HAP-1 (cell line): Measurements from ENCODE around the gene PIEZO1.
"Not testable (repeated sequence)": the region's sequence is repeated elsewhere in the genome, so short reads cannot be mapped to it uniquely, and the experiment has no call there.

ENCODE experiments used
- DNase-seq, 2 experiments: peaks; one replicate each; pipeline ENCODE4 v3.0.0-alpha.2; 2016 to 2020; ENCODE audit warnings: low spot score in 2 of 2
- H3K27me3 ChIP-seq: fragments of 250-450 bp; sonication (Bioruptor Pico); 2 replicates; pipeline ENCODE4 v1.5.1; 2020; ENCODE audit warnings: low read depth, mild to moderate bottlenecking, moderate library complexity
- H3K36me3 ChIP-seq: fragments of 250-450 bp; sonication (Bioruptor Pico); replicated peaks from 2 replicates; pipeline ENCODE4 v1.5.1; 2020; ENCODE audit warnings: mild to moderate bottlenecking
- H3K4me1 ChIP-seq: fragments of 250-450 bp; sonication (Bioruptor Pico); 2 replicates; pipeline ENCODE4 v1.5.1; 2020; ENCODE audit warnings: mild to moderate bottlenecking
- H3K4me3 ChIP-seq: fragments of 250-450 bp; sonication (Bioruptor Pico); 2 replicates; pipeline ENCODE4 v1.5.1; 2020; ENCODE audit warnings: mild to moderate bottlenecking, moderate library complexity
- H3K9me3 ChIP-seq: fragments of 250-450 bp; sonication (Bioruptor Pico); 2 replicates; pipeline ENCODE4 v1.5.1; 2020; ENCODE audit warnings: mild to moderate bottlenecking, moderate library complexity
- in situ Hi-C: fragments of 300-500 bp; cut with MboI; formaldehyde crosslinking; loops from 3 replicates; pipeline ENCODE4 v1.14.3; 2020; ENCODE audit warnings: low sequenced_read_pairs, inconsistent platforms, mixed read lengths

PIEZO1 gene

GRCh38 chr16:88790312-88791211 is 5.5 kb upstream of the PIEZO1 start:
- Histone ChIP-seq H3K36me3 (no peaks in the 10 kb centered on the region), H3K4me1 (peaks cover 2% of the 10 kb centered on the region), H3K27me3 (no peaks in the 10 kb centered on the region), H3K4me3 (no peak overlapping the region), H3K9me3 (no peaks in the 10 kb centered on the region)
- DNase-seq: no peak
- in situ Hi-C loops: no loop called here

GRCh38 chr16:88789594-88789993 is 4.6 kb upstream of the PIEZO1 start:
- Histone ChIP-seq H3K4me3 (no peak overlapping the region), H3K27me3 (no peaks in the 10 kb centered on the region), H3K9me3 (no peaks in the 10 kb centered on the region), H3K36me3 (no peaks in the 10 kb centered on the region), H3K4me1 (peaks cover 3% of the 10 kb centered on the region)
- no peak for DNase-seq
- in situ Hi-C loops: no loop called here

- H3K36me3 ChIP-seq, H3K4me1 ChIP-seq, H3K27me3 ChIP-seq, DNase-seq, in situ Hi-C loops, H3K9me3 ChIP-seq, H3K4me3 ChIP-seq: not testable (repeated sequence)
Measured at GRCh38 chr16:88788749-88789148, 3.7 kb upstream of the PIEZO1 start.

GRCh38 chr16:88787579-88788314 is 2.7 kb upstream of the PIEZO1 start:
- Histone ChIP-seq H3K4me3 (no peak overlapping the region), H3K9me3 (no peaks in the 10 kb centered on the region), H3K4me1 (peaks cover 9% of the 10 kb centered on the region), H3K36me3 (no peaks in the 10 kb centered on the region), H3K27me3 (no peaks in the 10 kb centered on the region)
- in situ Hi-C loops: no loop called here
- DNase-seq: no peak

- no peaks in the 10 kb centered on the region for H3K9me3 ChIP-seq
- H3K36me3 ChIP-seq: peaks cover 9% of the 10 kb centered on the region
- no peaks in the 10 kb centered on the region for H3K27me3 ChIP-seq
- H3K4me1 ChIP-seq: peaks cover 12% of the 10 kb centered on the region
- H3K4me3 ChIP-seq: peak overlapping the region; percentile 62; the same call in 1 of the 2 replicates
- DNase-seq: no peak
- in situ Hi-C loops: no loop called here
Measured at GRCh38 chr16:88784856-88785105, 239 bp downstream of the PIEZO1 start.

- in situ Hi-C loops: no loop called here
- no peaks in the 10 kb centered on the region for H3K9me3 ChIP-seq
- DNase-seq: peak; percentile 36 to 74
- H3K36me3 ChIP-seq: peaks cover 9% of the 10 kb centered on the region
- H3K4me1 ChIP-seq: peaks cover 12% of the 10 kb centered on the region
- no peaks in the 10 kb centered on the region for H3K27me3 ChIP-seq
- peak overlapping the region; percentile 62 for H3K4me3 ChIP-seq
Measured at GRCh38 chr16:88784074-88784855, 755 bp downstream of the PIEZO1 start.

GRCh38 chr16:88783391-88784073 is 1.5 kb downstream of the PIEZO1 start:
- DNase-seq: no peak
- Histone ChIP-seq H3K4me1 (peaks cover 12% of the 10 kb centered on the region), H3K9me3 (no peaks in the 10 kb centered on the region), H3K36me3 (peaks cover 9% of the 10 kb centered on the region), H3K4me3 (peak overlapping the region; percentile 62), H3K27me3 (no peaks in the 10 kb centered on the region)
- in situ Hi-C loops: no loop called here

- DNase-seq: no peak
- no peaks in the 10 kb centered on the region for H3K9me3 ChIP-seq
- H3K36me3 ChIP-seq: peaks cover 9% of the 10 kb centered on the region
- peak overlapping the region; percentile 62 for H3K4me3 ChIP-seq
- peaks cover 12% of the 10 kb centered on the region for H3K4me1 ChIP-seq
- in situ Hi-C loops: no loop called here
- H3K27me3 ChIP-seq: no peaks in the 10 kb centered on the region
Measured at GRCh38 chr16:88782454-88783390, 2.3 kb downstream of the PIEZO1 start.

GRCh38 chr16:88781140-88782077 is 3.6 kb downstream of the PIEZO1 start:
- H3K4me3 ChIP-seq: no peak overlapping the region
- no peak for DNase-seq
- H3K9me3 ChIP-seq: no peaks in the 10 kb centered on the region
- in situ Hi-C loops: no loop called here
- peaks cover 12% of the 10 kb centered on the region for H3K4me1 ChIP-seq
- H3K27me3 ChIP-seq: no peaks in the 10 kb centered on the region
- peaks cover 9% of the 10 kb centered on the region for H3K36me3 ChIP-seq

GRCh38 chr16:88780142-88781062 is 4.6 kb downstream of the PIEZO1 start:
- Histone ChIP-seq H3K9me3 (no peaks in the 10 kb centered on the region), H3K27me3 (no peaks in the 10 kb centered on the region), H3K36me3 (peaks cover 9% of the 10 kb centered on the region), H3K4me3 (no peak overlapping the region), H3K4me1 (peaks cover 9% of the 10 kb centered on the region)
- no peak for DNase-seq
- in situ Hi-C loops: no loop called here

- Histone ChIP-seq H3K9me3 (no peaks in the 10 kb centered on the region), H3K4me3 (no peak overlapping the region), H3K27me3 (no peaks in the 10 kb centered on the region), H3K4me1 (peaks cover 9% of the 10 kb centered on the region), H3K36me3 (peaks cover 9% of the 10 kb centered on the region)
- in situ Hi-C loops: no loop called here
- DNase-seq: no peak
Measured at GRCh38 chr16:88779406-88780141, 5.4 kb downstream of the PIEZO1 start.
